Cardiac muscle cell (in vitro differentiated cells and primary cell): Measurements from ENCODE around the gene GPR85. TPM values are rescaled to one million over a fixed set of nuclear protein-coding genes. Genes with fewer than 3 reads are reported as not detected.

Source experiments
- DNase-seq, 2 donors: peaks; one replicate each; pipeline versions ENCODE4 v3.0.0 to v3.0.0-alpha.2; 2010 to 2017; ENCODE audit warnings: low read depth in 1 of 2, low spot score in 1 of 2
- H3K27ac ChIP-seq: fragments of 200-600 bp; sonication (generic); 2 replicates; pipeline ENCODE4 v1.5.1; 2016
- H3K27me3 ChIP-seq: fragments of 200-600 bp; sonication (generic); 2 replicates; pipeline ENCODE4 v1.6.0; 2016; ENCODE audit warnings: control low read depth
- H3K36me3 ChIP-seq: fragments of 200-600 bp; sonication (generic); 2 replicates; pipeline ENCODE4 v1.5.1; 2016; ENCODE audit warnings: control low read depth
- H3K4me1 ChIP-seq: fragments of 200-600 bp; sonication (generic); 2 replicates; pipeline ENCODE4 v1.8.1; 2017; ENCODE audit warnings: low read depth, mild to moderate bottlenecking, mixed run types
- H3K4me3 ChIP-seq: fragments of 200-600 bp; sonication (generic); 2 replicates; pipeline ENCODE4 v1.5.1; 2016; ENCODE audit warnings: mild to moderate bottlenecking
- H3K9me3 ChIP-seq: fragments of 200-600 bp; sonication (generic); 2 replicates; pipeline ENCODE4 v1.5.1; 2017; ENCODE audit warnings: low read depth, mild to moderate bottlenecking, control low read depth
- CTCF ChIP-seq: IDR thresholded peaks from 2 replicates; pipeline ENCODE4 v1.5.1; 2012; ENCODE audit warnings: low read depth, mild to moderate bottlenecking, low read length
- polyA plus RNA-seq: library from polyadenylated mRNA; unstranded; fragments of >200 nt; fragmentation: Nextera tagmentation; extraction: Ambion mirVana; gene quantifications from 2 replicates; pipeline ENCODE4 v1.2.1, GENCODE V29; 2016
- total RNA-seq: library from RNA; depleted of rRNA; stranded (reverse); fragments of >200 nt; gene quantifications from 2 replicates; pipeline ENCODE4 v1.2.3, GENCODE V29; 2016

GPR85 gene
- total and polyA plus RNA-seq, 2 experiments from 2014 or later: 0.80 TPM; not detected in 1

GRCh38 chr7:113092762-113093161, 6.1 kb upstream of the GPR85 start:
- no peaks in the 10 kb centered on the region for H3K9me3 ChIP-seq
- H3K27ac ChIP-seq: no peak overlapping the region

DNA sequence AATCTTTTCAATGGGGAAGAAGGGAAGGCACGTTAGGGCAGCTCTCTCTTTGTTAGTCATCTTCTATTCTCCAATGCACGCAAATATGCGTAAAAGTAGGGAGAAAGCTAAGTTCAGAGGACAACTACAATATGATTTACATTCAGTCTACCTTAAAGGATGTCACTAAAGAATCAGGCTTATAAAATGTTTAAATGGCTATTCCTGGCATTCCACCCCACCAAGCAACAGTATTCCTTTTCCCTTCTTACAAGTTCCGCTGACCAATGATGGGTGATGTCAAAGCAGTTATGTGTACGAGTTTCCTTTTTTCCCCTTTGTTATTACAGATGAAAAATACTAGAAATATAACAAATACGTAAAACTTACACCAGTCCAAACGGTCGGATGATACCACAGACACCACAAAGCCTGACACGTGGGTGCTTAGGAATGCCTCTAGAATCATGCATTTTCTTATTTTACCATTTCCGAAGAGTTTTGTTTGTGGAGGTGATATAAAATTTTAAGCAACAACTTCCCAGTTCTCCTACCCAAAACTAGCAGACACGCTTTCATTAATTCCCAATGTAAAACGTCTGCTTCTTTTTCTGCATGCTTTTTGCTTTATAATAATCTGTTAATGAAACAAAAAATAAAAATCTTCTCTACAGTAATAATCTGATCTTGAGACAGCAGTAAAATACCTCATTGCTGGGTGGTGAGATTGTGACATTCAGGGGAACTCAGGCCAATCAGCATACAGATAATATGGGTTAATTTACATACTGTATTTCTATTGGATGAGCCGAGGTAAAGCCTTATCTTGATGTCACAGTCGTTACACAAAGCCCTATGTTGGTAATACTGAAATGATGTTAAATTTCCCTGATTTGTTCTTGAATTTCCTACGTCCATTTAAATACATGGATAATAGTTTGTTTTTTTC, 708 bp upstream of the GPR85 start:
- Histone ChIP-seq H3K4me3 (peak overlapping the region; percentile 24), H3K27ac (no peak overlapping the region), H3K4me1 (no peaks in the 10 kb centered on the region), H3K9me3 (no peaks in the 10 kb centered on the region), H3K27me3 (peaks cover 2% of the 10 kb centered on the region), H3K36me3 (no peaks in the 10 kb centered on the region)
- TF ChIP-seq CTCF: no peak
- peak; percentile 13 to 78 for DNase-seq

More at GRCh38 chr7:113092762-113093161, 6.1 kb upstream of the GPR85 start:
- no peaks in the 10 kb centered on the region for H3K27me3 ChIP-seq
- TF ChIP-seq CTCF: no peak
- H3K36me3 ChIP-seq: no peaks in the 10 kb centered on the region
- no peaks in the 10 kb centered on the region for H3K4me1 ChIP-seq
- H3K4me3 ChIP-seq: no peak overlapping the region
- no peak for DNase-seq

DNA sequence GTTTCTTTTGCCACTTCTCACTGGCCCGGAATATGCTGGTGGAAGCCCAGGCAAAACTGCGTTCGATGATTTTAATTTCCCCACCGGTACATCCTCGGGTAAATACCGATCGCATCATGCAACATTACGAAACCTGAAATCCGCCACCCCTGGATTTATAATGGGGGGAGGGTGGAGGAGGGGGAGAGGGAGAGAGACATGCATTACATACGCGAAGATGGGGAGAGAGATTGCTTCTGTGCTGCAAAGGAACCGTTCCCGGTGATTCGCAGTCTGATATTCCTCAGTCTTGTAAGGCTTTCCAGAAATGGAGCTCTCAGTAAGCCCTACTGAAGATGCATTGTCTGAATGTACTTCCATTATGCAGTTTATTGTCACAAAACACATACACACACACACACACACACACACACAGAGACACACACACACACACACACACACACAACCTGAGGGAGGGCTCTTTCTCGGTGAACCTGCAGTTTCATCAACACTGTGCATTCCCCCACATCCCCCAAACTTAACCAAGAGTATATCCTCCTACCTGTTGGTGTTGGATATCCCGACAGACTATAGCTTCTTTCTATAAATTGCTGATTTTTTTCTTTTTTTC, 741 bp downstream of the GPR85 start:
- DNase-seq: peak in 1 of 2 donors; percentile 5
- Histone ChIP-seq H3K27ac (no peak overlapping the region), H3K27me3 (peaks cover 5% of the 10 kb centered on the region), H3K36me3 (no peaks in the 10 kb centered on the region), H3K4me1 (no peaks in the 10 kb centered on the region), H3K4me3 (peak overlapping the region; percentile 24), H3K9me3 (no peaks in the 10 kb centered on the region)
- no peak for TF ChIP-seq CTCF

DNA sequence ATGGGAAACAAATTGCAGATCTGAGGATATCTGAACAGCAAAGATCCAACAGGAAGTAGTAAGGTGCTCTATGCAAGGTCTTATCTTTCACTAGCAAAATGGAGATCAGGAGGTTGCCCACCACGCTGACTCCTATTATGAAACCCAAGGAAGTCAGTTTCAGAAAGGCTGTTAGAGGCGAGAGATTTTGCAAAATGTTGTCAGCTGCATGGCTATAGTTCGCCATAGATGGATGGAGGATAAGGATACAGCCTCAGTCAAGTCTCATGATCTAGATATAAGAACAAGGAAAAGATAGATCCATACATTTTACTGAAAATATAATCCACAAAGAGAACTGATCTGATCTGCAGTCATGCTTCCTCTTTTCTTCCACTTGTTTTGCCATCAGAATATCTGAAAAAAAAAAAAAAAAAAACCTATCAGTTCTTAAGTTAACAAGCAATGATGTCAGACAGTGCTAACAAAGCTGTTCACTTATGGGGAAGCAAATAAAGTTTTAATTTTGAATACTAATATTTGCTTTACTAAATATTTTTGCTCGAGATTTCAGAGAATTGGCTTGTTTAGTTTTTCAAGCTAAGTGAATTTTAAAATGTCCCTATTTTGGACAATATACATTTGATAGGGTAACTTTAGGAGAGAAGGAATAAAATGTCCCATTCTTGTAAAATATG, 2.0 kb downstream of the GPR85 start:
- Histone ChIP-seq H3K27ac (no peak overlapping the region), H3K4me1 (no peaks in the 10 kb centered on the region), H3K27me3 (peaks cover 7% of the 10 kb centered on the region), H3K36me3 (no peaks in the 10 kb centered on the region), H3K4me3 (no peak overlapping the region), H3K9me3 (no peaks in the 10 kb centered on the region)
- DNase-seq: no peak
- TF ChIP-seq CTCF: no peak

- peaks cover 14% of the 10 kb centered on the region for H3K27me3 ChIP-seq
- no peak for DNase-seq
- H3K36me3 ChIP-seq: no peaks in the 10 kb centered on the region
- H3K27ac ChIP-seq: no peak overlapping the region
- no peak for TF ChIP-seq CTCF
- H3K9me3 ChIP-seq: no peaks in the 10 kb centered on the region
- no peaks in the 10 kb centered on the region for H3K4me1 ChIP-seq
- no peak overlapping the region for H3K4me3 ChIP-seq
Observed at GRCh38 chr7:113083816-113084495, 2.7 kb downstream of the GPR85 start.
